Activated B cell treated with CpG ODN at 0.5 μM for 24 hours (primary cell): ENCODE data around the gene TRMU. TPM values are rescaled to one million over a fixed set of nuclear protein-coding genes. Genes with fewer than 3 reads are reported as not detected.

Experiments
- ATAC-seq: fragments of 200-7000 bp; cut with Tn5 transposase; one replicate; pipeline ENCODE4 v1.10.0; 2021; ENCODE audit warnings: low read depth, mild to moderate bottlenecking, moderate library complexity
- CTCF ChIA-PET: fragments of 350-600 bp; sonication (Branson Sonifier 250); formaldehyde crosslinking; loops from one replicate; lab custom pipeline; 2021; ENCODE audit warnings: antibody characterized with exemption; lab: Charles Lee
- POLR2A ChIA-PET: fragments of 350-600 bp; sonication (Branson Sonifier 250); formaldehyde crosslinking; loops from one replicate; lab custom pipeline; 2021; ENCODE audit warnings: antibody characterized with exemption; lab: Charles Lee
- DNase-seq: peaks from one replicate; pipeline ENCODE4 v3.0.0; 2022
- H3K27ac Mint-ChIP-seq: one replicate; pipeline ENCODE4 v1.8.0; 2020; ENCODE audit warnings: mixed read lengths
- H3K27me3 Mint-ChIP-seq: one replicate; pipeline ENCODE4 v1.8.0; 2021; ENCODE audit warnings: mixed read lengths
- H3K36me3 Mint-ChIP-seq: one replicate; pipeline ENCODE4 v1.8.0; 2021; ENCODE audit warnings: low read depth, mixed read lengths
- H3K4me1 Mint-ChIP-seq: one replicate; pipeline ENCODE4 v1.8.0; 2021; ENCODE audit warnings: mixed read lengths
- H3K4me3 Mint-ChIP-seq: one replicate; pipeline ENCODE4 v1.8.0; 2020; ENCODE audit warnings: mild to moderate bottlenecking, mixed read lengths
- H3K9me3 Mint-ChIP-seq: one replicate; pipeline ENCODE4 v1.8.0; 2020; ENCODE audit warnings: mixed read lengths
- CTCF ChIP-seq: fragments of 200-600 bp; IDR thresholded peaks from one replicate; pipeline ENCODE4 v1.8.0; 2022; ENCODE audit warnings: antibody characterized with exemption, mild to moderate bottlenecking
- intact Hi-C: fragments of 100-400 bp; cut with micrococcal nuclease; formaldehyde crosslinking; loops from one replicate; pipeline ENCODE4 v1.15.1; 2024
- total RNA-seq: library from RNA; stranded (reverse); gene quantifications from 2 replicates; pipeline ENCODE4 v1.2.3, GENCODE V29; 2022

The TRMU gene
- total RNA-seq, 1 donor from 2014 or later: 60.0 TPM

DNA sequence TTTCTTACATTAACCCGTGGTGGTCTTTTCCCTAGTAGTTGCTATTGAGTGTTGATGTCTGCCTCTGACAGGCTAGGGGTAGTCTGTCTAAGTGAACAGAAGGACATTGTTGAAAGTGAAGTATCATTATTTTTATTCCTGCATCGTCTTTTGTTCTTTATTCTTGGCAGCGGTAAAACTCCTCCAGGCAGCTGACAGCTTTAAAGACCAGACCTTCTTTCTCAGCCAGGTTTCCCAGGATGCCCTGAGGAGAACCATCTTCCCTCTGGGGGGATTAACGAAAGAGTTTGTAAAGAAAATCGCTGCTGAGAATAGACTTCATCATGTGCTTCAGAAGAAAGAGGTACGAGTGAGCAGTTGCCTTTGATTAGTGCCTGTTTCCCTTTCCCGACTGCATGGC lies 14.6 kb downstream of the TRMU start:
- no peaks in the 10 kb centered on the region for H3K27me3 Mint-ChIP-seq
- H3K4me3 Mint-ChIP-seq: no peak overlapping the region
- POLR2A ChIA-PET: no interaction called here
- CTCF ChIA-PET: no interaction called here
- H3K4me1 Mint-ChIP-seq: peaks cover 12% of the 10 kb centered on the region
- H3K27ac Mint-ChIP-seq: no peak overlapping the region
- ATAC-seq (no peak), DNase-seq (no peak)
- peaks cover 90% of the 10 kb centered on the region for H3K36me3 Mint-ChIP-seq
- TF ChIP-seq CTCF: no peak
- intact Hi-C loops: no loop called here
- no peaks in the 10 kb centered on the region for H3K9me3 Mint-ChIP-seq

- intact Hi-C loops: no loop called here
- Mint-ChIP-seq H3K9me3 (no peaks in the 10 kb centered on the region), H3K4me3 (no peak overlapping the region), H3K36me3 (peaks cover 92% of the 10 kb centered on the region), H3K4me1 (peaks cover 14% of the 10 kb centered on the region), H3K27me3 (no peaks in the 10 kb centered on the region), H3K27ac (no peak overlapping the region)
- POLR2A ChIA-PET: no interaction called here
- no peak for DNase-seq
- no peak for ATAC-seq
- CTCF ChIA-PET: no interaction called here
- TF ChIP-seq CTCF: no peak
Measured at GRCh38 chr22:46350646-46351045, 15.1 kb downstream of the TRMU start.

DNA sequence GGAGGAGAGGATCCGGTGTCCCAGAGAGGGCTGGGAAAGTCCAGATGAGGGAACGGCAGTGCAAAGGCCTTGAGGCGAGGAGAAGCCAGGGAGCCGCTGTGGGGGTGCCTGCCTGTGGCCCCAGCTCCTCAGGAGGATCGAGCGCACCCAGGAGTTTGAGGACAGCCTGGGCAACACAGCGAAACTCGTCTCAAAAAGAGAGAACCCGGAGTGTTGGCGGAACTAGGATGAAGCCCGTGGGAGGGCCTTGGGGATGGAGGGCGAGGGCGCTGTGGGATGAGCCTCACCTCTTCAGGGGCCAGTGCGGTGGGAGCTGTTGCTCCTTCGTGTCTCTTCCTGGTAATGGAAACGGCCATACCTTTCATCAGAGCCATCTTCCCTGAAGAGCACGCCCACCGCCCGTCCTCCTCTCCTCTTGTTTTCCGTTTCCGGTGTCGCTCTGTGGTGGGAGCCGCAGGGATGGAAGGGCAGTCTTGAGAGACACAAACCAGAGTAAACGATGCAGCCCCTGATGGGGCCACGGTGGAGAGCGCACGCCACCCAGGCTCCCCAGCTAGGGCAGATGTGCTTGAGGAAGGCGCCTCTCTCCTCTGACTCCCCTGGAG lies 15.7 kb downstream of the TRMU start:
- Mint-ChIP-seq H3K27me3 (no peaks in the 10 kb centered on the region), H3K9me3 (no peaks in the 10 kb centered on the region), H3K36me3 (peaks cover 91% of the 10 kb centered on the region), H3K27ac (no peak overlapping the region), H3K4me1 (peaks cover 14% of the 10 kb centered on the region), H3K4me3 (no peak overlapping the region)
- no peak for TF ChIP-seq CTCF
- ATAC-seq (no peak), DNase-seq (no peak)
- ChIA-PET CTCF (no interaction called here), POLR2A (no interaction called here)
- intact Hi-C loops: no loop called here

- peaks cover 85% of the 10 kb centered on the region for H3K36me3 Mint-ChIP-seq
- H3K4me3 Mint-ChIP-seq: no peak overlapping the region
- H3K27ac Mint-ChIP-seq: no peak overlapping the region
- ChIA-PET POLR2A (no interaction called here), CTCF (no interaction called here)
- H3K9me3 Mint-ChIP-seq: no peaks in the 10 kb centered on the region
- ATAC-seq: no peak
- TF ChIP-seq CTCF: no peak
- intact Hi-C loops: no loop called here
- H3K4me1 Mint-ChIP-seq: peaks cover 14% of the 10 kb centered on the region
- H3K27me3 Mint-ChIP-seq: no peaks in the 10 kb centered on the region
- DNase-seq: no peak
Measured at GRCh38 chr22:46351767-46352166, 16.3 kb downstream of the TRMU start.

GRCh38 chr22:46352276-46352675 lies 16.8 kb downstream of the TRMU start:
- intact Hi-C loops: no loop called here
- Mint-ChIP-seq H3K27ac (no peak overlapping the region), H3K9me3 (no peaks in the 10 kb centered on the region), H3K27me3 (no peaks in the 10 kb centered on the region), H3K4me1 (peaks cover 14% of the 10 kb centered on the region), H3K4me3 (no peak overlapping the region), H3K36me3 (peaks cover 84% of the 10 kb centered on the region)
- ChIA-PET POLR2A (no interaction called here), CTCF (no interaction called here)
- TF ChIP-seq CTCF: no peak
- ATAC-seq (no peak), DNase-seq (no peak)
